ENCODE measurements around the gene MYO9B. TPM values are rescaled to one million over a fixed set of nuclear protein-coding genes. Genes with fewer than 3 reads are reported as not detected.

Gene MYO9B
- total and polyA plus RNA-seq, 2 donors = 28.2 to 103 TPM

DNA sequence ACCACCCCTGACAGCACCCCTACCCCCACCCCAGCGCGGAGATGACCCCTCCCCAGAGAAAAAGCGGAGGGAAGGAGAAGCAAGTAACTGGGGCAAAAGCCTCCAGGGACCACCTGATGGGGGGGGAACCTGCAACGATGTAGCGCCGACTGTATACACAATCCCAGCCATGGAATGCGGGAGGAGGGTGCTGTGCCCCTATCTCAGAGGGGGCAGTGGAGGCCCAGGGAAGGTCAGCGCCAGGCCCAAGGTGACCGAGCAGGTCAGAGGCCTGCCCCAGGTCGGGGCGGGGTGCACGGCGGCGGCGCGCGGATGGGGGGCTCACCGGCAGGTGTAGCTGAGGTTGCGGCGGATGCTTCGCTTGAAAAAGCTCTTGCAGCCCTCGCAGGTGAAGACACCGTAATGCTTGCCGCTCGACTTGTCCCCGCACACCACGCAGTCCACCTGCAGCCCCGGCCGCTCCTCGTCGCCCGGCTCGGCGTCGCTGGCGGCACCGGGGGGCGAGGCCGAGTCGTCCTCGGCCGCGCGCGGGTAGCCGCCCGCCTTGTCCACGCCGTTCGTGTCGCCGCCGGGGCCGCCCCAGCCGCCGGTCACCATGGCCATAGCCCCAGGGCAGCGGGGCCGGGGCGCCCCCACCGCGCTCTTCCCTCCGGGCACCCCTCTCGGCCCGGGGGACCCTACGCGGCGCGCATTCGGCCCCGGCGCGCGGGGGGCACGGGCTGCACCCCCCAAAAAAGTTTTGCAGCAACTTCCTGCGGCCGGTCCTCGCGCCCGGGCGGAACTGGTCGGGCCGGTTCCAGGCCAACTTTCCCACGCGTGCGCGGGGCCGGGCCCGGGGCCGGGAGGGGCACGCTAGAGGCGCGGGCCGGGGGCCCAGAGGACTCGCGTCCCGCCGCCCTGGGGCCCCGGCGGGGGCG, 169.3 kb downstream of the MYO9B start:
- Histone ChIP-seq H3K27me3 (ENCODE audit: control insufficient read depth in 2 of 2, insufficient read depth in 1 of 2, low read length in 1 of 2) (peaks cover 36 to 66% of the 10 kb centered on the region in 2 donors), H3K4me1 (ENCODE audit: control insufficient read depth in 2 of 2, insufficient read depth in 2 of 2, low read length in 2 of 2) (peaks cover 4 to 18% of the 10 kb centered on the region in 2 donors), H3K36me3 (ENCODE audit: control insufficient read depth in 2 of 2, insufficient read depth in 2 of 2, low read length in 1 of 2) (no peaks in the 10 kb centered on the region), H3K27ac (ENCODE audit: low read depth in 1 of 2, low read length in 1 of 2) (peak overlapping the region in 1 of 2 donors; percentile 42), H3K9me3 (ENCODE audit: control insufficient read depth in 2 of 2, insufficient read depth in 1 of 2, low read length in 1 of 2) (peaks cover 0 to 8% of the 10 kb centered on the region in 2 donors), H3K4me3 (ENCODE audit: low read length in 2 of 2) (peak overlapping the region; percentile 33 to 72)
- peak in 1 of 9 donors; percentile 28 for DNase-seq (ENCODE audit: low read depth in 6 of 9, low spot score in 9 of 9)
- WGBS = 5% methylated on average over 100 of the region's 100 CpGs

DNA sequence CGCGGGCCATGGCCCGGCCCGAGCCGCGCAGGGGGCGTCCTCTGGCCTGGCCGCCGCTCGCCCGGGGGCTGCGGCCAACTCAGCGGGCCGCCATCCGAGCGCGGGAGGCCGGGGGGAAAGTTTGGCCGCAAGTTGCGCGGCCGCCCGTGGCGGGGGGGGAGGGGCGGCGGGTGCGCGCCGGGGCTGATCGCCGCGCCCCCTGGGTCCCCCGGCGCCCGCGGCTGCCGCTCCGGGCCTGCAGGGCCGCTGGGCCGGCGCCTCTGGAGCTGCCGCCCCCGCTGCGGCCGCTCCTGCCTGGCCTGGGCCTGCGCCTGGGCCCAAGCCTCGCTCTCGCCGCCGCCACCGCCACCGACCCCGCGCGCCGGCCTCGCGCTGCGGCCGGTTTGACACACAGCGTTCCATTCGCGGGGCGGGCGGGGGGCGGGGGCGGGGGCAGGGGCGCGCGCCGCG, 170.0 kb downstream of the MYO9B start, which contains the start of gene NR2F6:
Gene NR2F6 (minus strand): TSS at position 385 of the 450 bp plus-strand sequence. CDS start 699 bp downstream, outside the sequence.
- Histone ChIP-seq H3K4me1 (ENCODE audit: control insufficient read depth in 2 of 2, insufficient read depth in 2 of 2, low read length in 2 of 2) (peaks cover 4 to 18% of the 10 kb centered on the region in 2 donors), H3K4me3 (ENCODE audit: low read length in 2 of 2) (peak within 1 kb of the TSS; percentile 38 to 72)
- under 1% methylated on average over 72 of the region's 72 CpGs for WGBS

DNA sequence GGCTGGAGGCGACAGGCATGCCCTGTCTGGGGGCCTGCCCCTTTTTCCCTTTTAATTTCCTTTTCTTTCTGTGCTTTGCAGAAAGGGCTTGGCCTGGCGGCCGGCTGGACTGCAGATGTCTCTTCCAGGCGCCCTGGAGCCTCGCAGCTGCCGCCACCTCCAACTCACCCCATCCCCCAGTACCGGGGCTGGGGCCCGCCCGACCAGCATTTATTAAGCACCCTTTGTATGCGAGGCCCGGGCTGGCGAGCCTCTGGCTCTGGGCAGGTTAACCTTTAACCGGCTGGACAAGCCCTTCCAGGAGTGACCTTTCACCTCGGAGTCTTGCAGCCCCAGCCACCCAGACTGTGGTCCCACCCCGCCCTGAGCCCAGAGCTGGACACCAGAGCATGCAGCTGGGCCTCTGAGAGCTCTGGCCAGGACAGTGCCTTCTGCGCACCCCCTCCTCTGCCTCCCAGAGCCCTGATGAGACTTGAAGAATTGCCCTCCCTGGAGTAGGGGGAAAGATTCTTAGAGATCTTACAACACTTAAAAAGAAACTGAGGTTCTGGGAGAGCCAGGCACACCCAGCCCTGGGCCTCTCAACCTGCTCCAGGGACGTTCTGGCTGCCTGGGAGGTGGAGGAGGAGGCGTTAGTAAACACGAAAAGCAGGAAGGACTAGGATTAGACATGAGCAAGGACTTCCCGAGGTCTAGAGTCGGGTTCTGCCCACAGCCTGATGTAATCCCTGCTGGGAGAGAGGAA, 171.3 kb downstream of the MYO9B start:
- H3K36me3 ChIP-seq (ENCODE audit: control insufficient read depth in 2 of 2, insufficient read depth in 2 of 2, low read length in 1 of 2) = no peaks in the 10 kb centered on the region
- peaks cover 4 to 18% of the 10 kb centered on the region in 2 donors for H3K4me1 ChIP-seq (ENCODE audit: control insufficient read depth in 2 of 2, insufficient read depth in 2 of 2, low read length in 2 of 2)
- no peak overlapping the region for H3K27ac ChIP-seq (ENCODE audit: low read depth in 1 of 2, low read length in 1 of 2)
- 34% methylated on average over 21 of the region's 21 CpGs for WGBS
- peaks cover 36 to 57% of the 10 kb centered on the region in 2 donors for H3K27me3 ChIP-seq (ENCODE audit: control insufficient read depth in 2 of 2, insufficient read depth in 1 of 2, low read length in 1 of 2)
- peak overlapping the region; percentile 38 to 72 for H3K4me3 ChIP-seq (ENCODE audit: low read length in 2 of 2)
- peaks cover 0 to 8% of the 10 kb centered on the region in 2 donors for H3K9me3 ChIP-seq (ENCODE audit: control insufficient read depth in 2 of 2, insufficient read depth in 1 of 2, low read length in 1 of 2)
- DNase-seq (ENCODE audit: low read depth in 6 of 9, low spot score in 9 of 9) = no peak

More for the DNA sequence above, 170.0 kb downstream of the MYO9B start, which contains the start of gene NR2F6:
- no peak for DNase-seq (ENCODE audit: low read depth in 6 of 9, low spot score in 9 of 9)
- Histone ChIP-seq H3K36me3 (ENCODE audit: control insufficient read depth in 2 of 2, insufficient read depth in 2 of 2, low read length in 1 of 2) (no peaks in the 10 kb centered on the region), H3K27me3 (ENCODE audit: control insufficient read depth in 2 of 2, insufficient read depth in 1 of 2, low read length in 1 of 2) (peaks cover 36 to 63% of the 10 kb centered on the region in 2 donors), H3K27ac (ENCODE audit: low read depth in 1 of 2, low read length in 1 of 2) (peak within 1 kb of the TSS in 1 of 2 donors; percentile 18), H3K9me3 (ENCODE audit: control insufficient read depth in 2 of 2, insufficient read depth in 1 of 2, low read length in 1 of 2) (peaks cover 0 to 8% of the 10 kb centered on the region in 2 donors)

- DNase-seq (ENCODE audit: low read depth in 6 of 9, low spot score in 9 of 9) = no peak
- 93% methylated on average over 21 of the region's 21 CpGs for WGBS
- H3K27me3 ChIP-seq (ENCODE audit: control insufficient read depth in 2 of 2, insufficient read depth in 1 of 2, low read length in 1 of 2) = peaks cover 33 to 47% of the 10 kb centered on the region in 2 donors
- peaks cover 4 to 18% of the 10 kb centered on the region in 2 donors for H3K4me1 ChIP-seq (ENCODE audit: control insufficient read depth in 2 of 2, insufficient read depth in 2 of 2, low read length in 2 of 2)
- H3K27ac ChIP-seq (ENCODE audit: low read depth in 1 of 2, low read length in 1 of 2) = no peak overlapping the region
- no peak overlapping the region for H3K4me3 ChIP-seq (ENCODE audit: low read length in 2 of 2)
- H3K9me3 ChIP-seq (ENCODE audit: control insufficient read depth in 2 of 2, insufficient read depth in 1 of 2, low read length in 1 of 2) = peaks cover 0 to 8% of the 10 kb centered on the region in 2 donors
- H3K36me3 ChIP-seq (ENCODE audit: control insufficient read depth in 2 of 2, insufficient read depth in 2 of 2, low read length in 1 of 2) = no peaks in the 10 kb centered on the region
Observed at GRCh38 chr19:17248011-17248776, 172.6 kb downstream of the MYO9B start.

GRCh38 chr19:17249887-17250548, 174.4 kb downstream of the MYO9B start:
- WGBS = 96% methylated on average over 15 of the region's 15 CpGs
- H3K4me3 ChIP-seq (ENCODE audit: low read length in 2 of 2) = no peak overlapping the region
- peaks cover 15 to 30% of the 10 kb centered on the region in 2 donors for H3K27me3 ChIP-seq (ENCODE audit: control insufficient read depth in 2 of 2, insufficient read depth in 1 of 2, low read length in 1 of 2)
- peaks cover 0 to 5% of the 10 kb centered on the region in 2 donors for H3K9me3 ChIP-seq (ENCODE audit: control insufficient read depth in 2 of 2, insufficient read depth in 1 of 2, low read length in 1 of 2)
- DNase-seq (ENCODE audit: low read depth in 6 of 9, low spot score in 9 of 9) = no peak
- H3K36me3 ChIP-seq (ENCODE audit: control insufficient read depth in 2 of 2, insufficient read depth in 2 of 2, low read length in 1 of 2) = no peaks in the 10 kb centered on the region
- H3K4me1 ChIP-seq (ENCODE audit: control insufficient read depth in 2 of 2, insufficient read depth in 2 of 2, low read length in 2 of 2) = peaks cover 3 to 15% of the 10 kb centered on the region in 2 donors
- H3K27ac ChIP-seq (ENCODE audit: low read depth in 1 of 2, low read length in 1 of 2) = no peak overlapping the region

DNA sequence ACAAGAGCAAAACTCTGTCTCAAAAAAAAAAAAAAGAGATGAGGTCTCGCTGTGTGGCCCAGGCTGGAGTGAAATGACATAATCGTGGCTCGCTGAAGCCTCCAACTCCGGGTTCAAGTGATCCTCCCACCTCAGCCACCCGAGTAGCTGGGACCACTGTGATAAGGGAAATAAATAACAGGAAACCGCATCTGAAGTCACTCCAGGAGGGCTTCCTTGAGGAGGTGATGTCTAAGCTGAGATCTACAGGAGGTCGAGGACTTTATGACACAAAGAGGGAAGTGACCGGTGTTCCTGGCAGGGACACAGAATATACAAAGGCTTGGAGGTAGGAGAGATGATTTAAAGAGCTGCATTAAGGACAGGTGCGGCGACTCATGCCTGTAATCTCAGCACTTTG, 179.1 kb downstream of the MYO9B start:
- DNase-seq (ENCODE audit: low read depth in 6 of 9, low spot score in 9 of 9) = no peak
- WGBS = 85% methylated on average over 10 of the region's 10 CpGs
- Histone ChIP-seq H3K27ac (ENCODE audit: low read depth in 1 of 2, low read length in 1 of 2) (no peak overlapping the region), H3K9me3 (ENCODE audit: control insufficient read depth in 2 of 2, insufficient read depth in 1 of 2, low read length in 1 of 2) (peaks cover 0 to 11% of the 10 kb centered on the region in 2 donors), H3K4me1 (ENCODE audit: control insufficient read depth in 2 of 2, insufficient read depth in 2 of 2, low read length in 2 of 2) (peaks cover 0 to 3% of the 10 kb centered on the region in 2 donors), H3K4me3 (ENCODE audit: low read length in 2 of 2) (no peak overlapping the region), H3K27me3 (ENCODE audit: control insufficient read depth in 2 of 2, insufficient read depth in 1 of 2, low read length in 1 of 2) (peaks cover 0 to 3% of the 10 kb centered on the region in 2 donors), H3K36me3 (ENCODE audit: control insufficient read depth in 2 of 2, insufficient read depth in 2 of 2, low read length in 1 of 2) (no peaks in the 10 kb centered on the region)

- H3K27ac ChIP-seq (ENCODE audit: low read depth in 1 of 2, low read length in 1 of 2) = no peak overlapping the region
- 90% methylated on average over 18 of the region's 18 CpGs for WGBS
- peaks cover 0 to 3% of the 10 kb centered on the region in 2 donors for H3K27me3 ChIP-seq (ENCODE audit: control insufficient read depth in 2 of 2, insufficient read depth in 1 of 2, low read length in 1 of 2)
- no peaks in the 10 kb centered on the region for H3K4me1 ChIP-seq (ENCODE audit: control insufficient read depth in 2 of 2, insufficient read depth in 2 of 2, low read length in 2 of 2)
- DNase-seq (ENCODE audit: low read depth in 6 of 9, low spot score in 9 of 9) = no peak
- H3K36me3 ChIP-seq (ENCODE audit: control insufficient read depth in 2 of 2, insufficient read depth in 2 of 2, low read length in 1 of 2) = no peaks in the 10 kb centered on the region
- H3K4me3 ChIP-seq (ENCODE audit: low read length in 2 of 2) = no peak overlapping the region
- peaks cover 1 to 16% of the 10 kb centered on the region in 2 donors for H3K9me3 ChIP-seq (ENCODE audit: control insufficient read depth in 2 of 2, insufficient read depth in 1 of 2, low read length in 1 of 2)
Observed at GRCh38 chr19:17255150-17255621, 179.6 kb downstream of the MYO9B start.

DNA sequence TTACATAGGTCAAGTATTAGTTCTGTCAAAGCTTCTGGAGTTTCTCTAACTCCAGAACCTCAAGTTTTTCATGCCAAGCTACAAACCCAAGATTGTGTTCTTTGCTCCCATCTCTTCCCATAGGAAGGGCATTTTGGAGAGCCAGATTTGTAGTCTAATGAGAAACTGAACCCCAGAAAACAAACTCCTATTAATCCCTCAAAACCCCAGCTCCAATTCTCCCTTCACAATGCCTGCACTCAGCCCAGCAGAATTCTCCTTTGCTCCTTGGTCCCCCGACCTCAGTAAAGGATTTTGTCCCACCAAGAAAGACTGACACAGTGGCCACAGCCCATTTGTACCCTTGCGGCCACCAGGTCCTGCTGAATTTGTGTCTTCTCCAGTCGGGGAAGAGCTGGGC, 180.6 kb downstream of the MYO9B start:
- Histone ChIP-seq H3K4me1 (ENCODE audit: control insufficient read depth in 2 of 2, insufficient read depth in 2 of 2, low read length in 2 of 2) (no peaks in the 10 kb centered on the region), H3K27me3 (ENCODE audit: control insufficient read depth in 2 of 2, insufficient read depth in 1 of 2, low read length in 1 of 2) (peaks cover 0 to 3% of the 10 kb centered on the region in 2 donors), H3K4me3 (ENCODE audit: low read length in 2 of 2) (no peak overlapping the region), H3K36me3 (ENCODE audit: control insufficient read depth in 2 of 2, insufficient read depth in 2 of 2, low read length in 1 of 2) (no peaks in the 10 kb centered on the region), H3K9me3 (ENCODE audit: control insufficient read depth in 2 of 2, insufficient read depth in 1 of 2, low read length in 1 of 2) (peaks cover 1 to 22% of the 10 kb centered on the region in 2 donors), H3K27ac (ENCODE audit: low read depth in 1 of 2, low read length in 1 of 2) (no peak overlapping the region)
- DNase-seq (ENCODE audit: low read depth in 6 of 9, low spot score in 9 of 9) = no peak
- WGBS = 88% methylated on average over 3 of the region's 3 CpGs

Data from thymus (tissue), 11 donors.